ENCODE data around the gene ARL10.

GRCh38 chr5:176334031-176334770 lies 31.1 kb upstream of the ARL10 start:
- TF ChIP-seq, protein P1, sequence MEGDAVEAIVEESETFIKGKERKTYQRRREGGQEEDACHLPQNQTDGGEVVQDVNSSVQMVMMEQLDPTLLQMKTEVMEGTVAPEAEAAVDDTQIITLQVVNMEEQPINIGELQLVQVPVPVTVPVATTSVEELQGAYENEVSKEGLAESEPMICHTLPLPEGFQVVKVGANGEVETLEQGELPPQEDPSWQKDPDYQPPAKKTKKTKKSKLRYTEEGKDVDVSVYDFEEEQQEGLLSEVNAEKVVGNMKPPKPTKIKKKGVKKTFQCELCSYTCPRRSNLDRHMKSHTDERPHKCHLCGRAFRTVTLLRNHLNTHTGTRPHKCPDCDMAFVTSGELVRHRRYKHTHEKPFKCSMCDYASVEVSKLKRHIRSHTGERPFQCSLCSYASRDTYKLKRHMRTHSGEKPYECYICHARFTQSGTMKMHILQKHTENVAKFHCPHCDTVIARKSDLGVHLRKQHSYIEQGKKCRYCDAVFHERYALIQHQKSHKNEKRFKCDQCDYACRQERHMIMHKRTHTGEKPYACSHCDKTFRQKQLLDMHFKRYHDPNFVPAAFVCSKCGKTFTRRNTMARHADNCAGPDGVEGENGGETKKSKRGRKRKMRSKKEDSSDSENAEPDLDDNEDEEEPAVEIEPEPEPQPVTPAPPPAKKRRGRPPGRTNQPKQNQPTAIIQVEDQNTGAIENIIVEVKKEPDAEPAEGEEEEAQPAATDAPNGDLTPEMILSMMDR (IDR thresholded peaks at IDR 0.05; ENCODE audit: borderline replicate concordance, extremely low read depth, low read length, poor library complexity, severe bottlenecking), result no peak
- no peak for TF ChIP-seq EZH2 (IDR thresholded peaks at IDR 0.05; ENCODE audit: borderline replicate concordance, low read depth, low read length, severe bottlenecking)

Measured in DND-41 (cell line).